ENCODE data around the gene FTO.
"Not testable (repeated sequence)": the region's sequence is repeated elsewhere in the genome, so short reads cannot be mapped to it uniquely, and the experiment has no call there.

The FTO gene

GRCh38 chr16:53872248-53873221 lies 168.6 kb downstream of the FTO start:
- peaks cover 55 to 68% of the 10 kb centered on the region in 2 donors for H3K36me3 Mint-ChIP-seq
- no peak overlapping the region for H3K27ac Mint-ChIP-seq

GRCh38 chr16:53876811-53877210 lies 172.9 kb downstream of the FTO start:
- Mint-ChIP-seq H3K36me3 (peaks cover 32 to 33% of the 10 kb centered on the region in 2 donors), H3K9me3 (no peaks in the 10 kb centered on the region), H3K27ac (no peak overlapping the region), H3K4me3 (no peak overlapping the region), H3K4me1 (peaks cover 5 to 12% of the 10 kb centered on the region in 2 donors), H3K27me3 (no peaks in the 10 kb centered on the region)
- DNase-seq: no peak
- ATAC-seq (replicated peaks): no peak

More at GRCh38 chr16:53872248-53873221, 168.6 kb downstream of the FTO start:
- peaks cover 9 to 10% of the 10 kb centered on the region in 2 donors for H3K9me3 Mint-ChIP-seq
- peak overlapping the region in 1 of 2 donors; percentile 28 for H3K4me3 Mint-ChIP-seq
- ATAC-seq (replicated peaks) (peak; percentile 31 to 38), DNase-seq (no peak)
- no peaks in the 10 kb centered on the region for H3K27me3 Mint-ChIP-seq
- peaks cover 5 to 12% of the 10 kb centered on the region in 2 donors for H3K4me1 Mint-ChIP-seq

GRCh38 chr16:53878216-53878615 lies 174.3 kb downstream of the FTO start:
- DNase-seq: no peak
- H3K27ac Mint-ChIP-seq: no peak overlapping the region
- H3K4me3 Mint-ChIP-seq: no peak overlapping the region
- peaks cover 29 to 31% of the 10 kb centered on the region in 2 donors for H3K36me3 Mint-ChIP-seq
- H3K9me3 Mint-ChIP-seq: no peaks in the 10 kb centered on the region
- no peaks in the 10 kb centered on the region for H3K27me3 Mint-ChIP-seq
- no peaks in the 10 kb centered on the region for H3K4me1 Mint-ChIP-seq
- no peak for ATAC-seq (replicated peaks)

- no peaks in the 10 kb centered on the region for H3K27me3 Mint-ChIP-seq
- H3K36me3 Mint-ChIP-seq: peaks cover 37 to 39% of the 10 kb centered on the region in 2 donors
- H3K27ac Mint-ChIP-seq: no peak overlapping the region
- no peaks in the 10 kb centered on the region for H3K4me1 Mint-ChIP-seq
- no peaks in the 10 kb centered on the region for H3K9me3 Mint-ChIP-seq
- ATAC-seq (replicated peaks) (no peak), DNase-seq (no peak)
- H3K4me3 Mint-ChIP-seq: no peak overlapping the region
Observed at GRCh38 chr16:53881371-53881770, 177.4 kb downstream of the FTO start.

- no peak for ATAC-seq (replicated peaks)
- H3K27ac Mint-ChIP-seq: no peak overlapping the region
Observed at GRCh38 chr16:53882310-53882709, 178.4 kb downstream of the FTO start.

GRCh38 chr16:53884748-53885147 lies 180.8 kb downstream of the FTO start:
- H3K9me3 Mint-ChIP-seq: peaks cover 0 to 2% of the 10 kb centered on the region in 2 donors
- no peak overlapping the region for H3K4me3 Mint-ChIP-seq
- DNase-seq: no peak
- no peaks in the 10 kb centered on the region for H3K27me3 Mint-ChIP-seq
- peaks cover 42 to 47% of the 10 kb centered on the region in 2 donors for H3K36me3 Mint-ChIP-seq
- no peak overlapping the region for H3K27ac Mint-ChIP-seq
- no peak for ATAC-seq (replicated peaks)
- H3K4me1 Mint-ChIP-seq: no peaks in the 10 kb centered on the region

More at GRCh38 chr16:53882310-53882709, 178.4 kb downstream of the FTO start:
- H3K4me3 Mint-ChIP-seq: no peak overlapping the region
- H3K9me3 Mint-ChIP-seq: peaks cover 0 to 2% of the 10 kb centered on the region in 2 donors
- H3K36me3 Mint-ChIP-seq: peaks cover 40 to 42% of the 10 kb centered on the region in 2 donors
- H3K4me1 Mint-ChIP-seq: no peaks in the 10 kb centered on the region
- H3K27me3 Mint-ChIP-seq: no peaks in the 10 kb centered on the region
- no peak for DNase-seq

- ATAC-seq (replicated peaks): no peak
- Mint-ChIP-seq H3K36me3 (peaks cover 35 to 47% of the 10 kb centered on the region in 2 donors), H3K4me3 (no peak overlapping the region), H3K27me3 (no peaks in the 10 kb centered on the region), H3K27ac (no peak overlapping the region), H3K4me1 (no peaks in the 10 kb centered on the region), H3K9me3 (peaks cover 0 to 2% of the 10 kb centered on the region in 2 donors)
- DNase-seq: no peak
Observed at GRCh38 chr16:53886482-53887378, 182.8 kb downstream of the FTO start.

- Mint-ChIP-seq H3K36me3 (peaks cover 35 to 44% of the 10 kb centered on the region in 2 donors), H3K27me3 (no peaks in the 10 kb centered on the region), H3K4me1 (peaks cover 3 to 5% of the 10 kb centered on the region in 2 donors), H3K4me3 (no peak overlapping the region), H3K27ac (no peak overlapping the region), H3K9me3 (peaks cover 0 to 2% of the 10 kb centered on the region in 2 donors)
- DNase-seq: no peak
- no peak for ATAC-seq (replicated peaks)
Observed at GRCh38 chr16:53888222-53888621, 184.3 kb downstream of the FTO start.

- H3K4me3 Mint-ChIP-seq; H3K9me3 Mint-ChIP-seq; H3K27ac Mint-ChIP-seq; ATAC-seq (replicated peaks); DNase-seq; H3K27me3 Mint-ChIP-seq: not testable (repeated sequence)
- H3K36me3 Mint-ChIP-seq: peaks cover 19 to 22% of the 10 kb centered on the region in 2 donors
- peaks cover 5 to 13% of the 10 kb centered on the region in 2 donors for H3K4me1 Mint-ChIP-seq
Observed at GRCh38 chr16:53890877-53891276, 186.9 kb downstream of the FTO start.

- Mint-ChIP-seq H3K9me3 (peaks cover 0 to 2% of the 10 kb centered on the region in 2 donors), H3K36me3 (peaks cover 12 to 15% of the 10 kb centered on the region in 2 donors), H3K27ac (no peak overlapping the region), H3K4me1 (peaks cover 5 to 13% of the 10 kb centered on the region in 2 donors), H3K27me3 (no peaks in the 10 kb centered on the region), H3K4me3 (no peak overlapping the region)
- ATAC-seq (replicated peaks) (no peak), DNase-seq (no peak)
Observed at GRCh38 chr16:53891409-53892139, 187.6 kb downstream of the FTO start.

GRCh38 chr16:53892155-53892554 lies 188.2 kb downstream of the FTO start:
- Mint-ChIP-seq H3K4me1 (peaks cover 5 to 13% of the 10 kb centered on the region in 2 donors), H3K27me3 (no peaks in the 10 kb centered on the region), H3K4me3 (no peak overlapping the region), H3K36me3 (peaks cover 9 to 10% of the 10 kb centered on the region in 2 donors), H3K27ac (no peak overlapping the region), H3K9me3 (no peaks in the 10 kb centered on the region)
- ATAC-seq (replicated peaks) (peak; percentile 56 to 61), DNase-seq (peak; percentile 4)

- Mint-ChIP-seq H3K36me3 (peaks cover 8 to 14% of the 10 kb centered on the region in 2 donors), H3K9me3 (no peaks in the 10 kb centered on the region), H3K4me1 (peaks cover 5 to 13% of the 10 kb centered on the region in 2 donors), H3K27me3 (no peaks in the 10 kb centered on the region), H3K4me3 (no peak overlapping the region), H3K27ac (no peak overlapping the region)
- ATAC-seq (replicated peaks) (no peak), DNase-seq (no peak)
Observed at GRCh38 chr16:53893731-53894435, 189.9 kb downstream of the FTO start.

GRCh38 chr16:53894686-53895085 lies 190.7 kb downstream of the FTO start:
- peaks cover 8 to 9% of the 10 kb centered on the region in 2 donors for H3K36me3 Mint-ChIP-seq
- no peak for ATAC-seq (replicated peaks)

More at GRCh38 chr16:53894686-53895085, 190.7 kb downstream of the FTO start:
- peaks cover 5 to 13% of the 10 kb centered on the region in 2 donors for H3K4me1 Mint-ChIP-seq
- H3K9me3 Mint-ChIP-seq: no peaks in the 10 kb centered on the region
- no peaks in the 10 kb centered on the region for H3K27me3 Mint-ChIP-seq
- H3K27ac Mint-ChIP-seq: no peak overlapping the region
- H3K4me3 Mint-ChIP-seq: no peak overlapping the region
- no peak for DNase-seq

Data from stimulated activated naive B cell treated with anti-CD40 and anti-IgM and Interleukin-4, amounts not matched to agents 10 μg/mL and 1 μg/mL and 100 μg/mL, for 72 hours (primary cell).